Activated CD4-positive, alpha-beta T cell treated with anti-CD3 and anti-CD28 coated beads for 36 hours (primary cell): ENCODE results near the gene DDX43. TPM values are rescaled to one million over a fixed set of nuclear protein-coding genes. Genes with fewer than 3 reads are reported as not detected.

Experiments
- ATAC-seq: fragments of 200-7000 bp; cut with Tn5 transposase; one replicate; pipeline ENCODE4 v1.10.0; 2021; ENCODE audit warnings: mild to moderate bottlenecking, moderate library complexity
- CTCF ChIA-PET: fragments of 350-600 bp; sonication (Branson Sonifier 250); formaldehyde crosslinking; loops from one replicate; lab custom pipeline; 2021; ENCODE audit warnings: antibody characterized with exemption; lab: Charles Lee
- POLR2A ChIA-PET: fragments of 350-600 bp; sonication (Branson Sonifier 250); formaldehyde crosslinking; loops from one replicate; lab custom pipeline; 2021; ENCODE audit warnings: antibody characterized with exemption, inconsistent platforms; lab: Charles Lee
- DNase-seq: peaks from one replicate; pipeline ENCODE4 v3.0.0-alpha.2; 2020
- H3K27ac Mint-ChIP-seq: one replicate; pipeline ENCODE4 v1.8.0; 2021; ENCODE audit warnings: mixed read lengths
- H3K27me3 Mint-ChIP-seq: one replicate; pipeline ENCODE4 v1.8.0; 2021; ENCODE audit warnings: mixed read lengths
- H3K36me3 Mint-ChIP-seq: one replicate; pipeline ENCODE4 v1.8.0; 2021; ENCODE audit warnings: low read depth, mixed read lengths
- H3K4me1 Mint-ChIP-seq: one replicate; pipeline ENCODE4 v1.8.0; 2021; ENCODE audit warnings: mixed read lengths
- H3K4me3 Mint-ChIP-seq: one replicate; pipeline ENCODE4 v1.8.0; 2021; ENCODE audit warnings: mild to moderate bottlenecking, moderate library complexity, mixed read lengths
- H3K9me3 Mint-ChIP-seq: one replicate; pipeline ENCODE4 v1.8.0; 2021; ENCODE audit warnings: low read depth, mixed read lengths
- intact Hi-C, 2 experiments: fragments of 100-400 bp; cut with DNase I in 1 of 2; cut with micrococcal nuclease in 1 of 2; formaldehyde crosslinking; loops; one replicate each; pipeline versions ENCODE4 v1.14.2 to v1.15.1; 2022 to 2024; cut with DNase I, micrococcal nuclease
- total RNA-seq, 2 experiments: library from RNA; stranded (reverse); gene quantifications; one replicate each; pipeline ENCODE4 v1.2.3, GENCODE V29; 2021

The DDX43 gene
- under 1 TPM; 0.51 to 0.66 TPM for total RNA-seq

DNA sequence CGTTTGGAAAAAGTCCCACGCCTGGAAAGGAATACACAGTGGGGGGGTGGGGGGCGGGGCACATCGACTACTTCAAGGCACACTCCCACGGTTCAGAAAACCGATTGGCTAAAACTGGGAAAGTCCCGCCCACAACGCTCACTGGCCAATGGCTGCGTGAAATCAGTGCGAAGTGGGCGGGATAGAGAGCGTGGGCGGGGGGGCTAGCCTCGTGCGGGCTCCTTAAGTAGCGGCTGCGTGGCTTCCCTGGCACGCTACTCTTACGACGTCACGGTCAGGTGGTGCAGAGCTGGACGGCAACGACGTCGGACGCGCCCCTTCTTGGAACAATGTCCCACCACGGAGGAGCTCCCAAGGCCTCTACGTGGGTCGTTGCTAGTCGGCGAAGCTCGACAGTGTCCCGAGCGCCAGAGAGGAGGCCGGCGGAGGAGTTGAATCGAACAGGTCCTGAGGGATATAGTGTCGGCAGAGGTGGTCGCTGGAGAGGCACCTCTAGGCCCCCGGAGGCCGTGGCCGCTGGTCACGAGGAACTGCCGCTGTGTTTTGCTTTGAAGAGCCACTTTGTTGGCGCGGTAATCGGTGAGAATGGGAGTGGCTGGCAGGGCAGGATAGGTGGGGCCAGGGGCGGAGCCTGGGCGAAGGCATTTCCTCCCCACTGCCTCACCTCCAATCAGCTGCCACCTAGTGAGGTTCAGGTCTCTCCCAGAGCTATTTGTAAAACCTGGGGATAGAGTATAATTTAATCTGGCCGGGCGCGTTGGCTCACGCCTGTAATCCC, at the start of gene DDX43:
Gene DDX43 (plus strand): TSS at position 252 of the 778 bp plus-strand sequence. CDS start 78 bp downstream, at position 330.
- peaks cover 12% of the 10 kb centered on the region for H3K4me1 Mint-ChIP-seq
- ATAC-seq (peak; percentile 94), DNase-seq (peak; percentile 78)
- no peaks in the 10 kb centered on the region for H3K36me3 Mint-ChIP-seq
- no peaks in the 10 kb centered on the region for H3K9me3 Mint-ChIP-seq
- H3K27ac Mint-ChIP-seq: peak within 1 kb of the TSS; percentile 92
- ChIA-PET CTCF (interaction anchor here (0.6 to 2.4 kb wide), 4 partner anchors 13 to 953 kb away, joined by 3 to 9 read pairs (median 6); partner anchors contain the start of gene SLC17A5), POLR2A (interaction anchor here (0.6 to 1.3 kb wide), 2 partner anchors 57 to 86 kb away, joined by 3 to 4 read pairs; no protein-coding TSS in a partner anchor)
- H3K4me3 Mint-ChIP-seq: peak within 1 kb of the TSS; percentile 76
- intact Hi-C loops: loop anchor here (5.0 kb wide), 2 partner anchors 82 to 772 kb away; partner anchors contain the start of gene KCNQ5 (in 1 of the 2)
- no peaks in the 10 kb centered on the region for H3K27me3 Mint-ChIP-seq

DNA sequence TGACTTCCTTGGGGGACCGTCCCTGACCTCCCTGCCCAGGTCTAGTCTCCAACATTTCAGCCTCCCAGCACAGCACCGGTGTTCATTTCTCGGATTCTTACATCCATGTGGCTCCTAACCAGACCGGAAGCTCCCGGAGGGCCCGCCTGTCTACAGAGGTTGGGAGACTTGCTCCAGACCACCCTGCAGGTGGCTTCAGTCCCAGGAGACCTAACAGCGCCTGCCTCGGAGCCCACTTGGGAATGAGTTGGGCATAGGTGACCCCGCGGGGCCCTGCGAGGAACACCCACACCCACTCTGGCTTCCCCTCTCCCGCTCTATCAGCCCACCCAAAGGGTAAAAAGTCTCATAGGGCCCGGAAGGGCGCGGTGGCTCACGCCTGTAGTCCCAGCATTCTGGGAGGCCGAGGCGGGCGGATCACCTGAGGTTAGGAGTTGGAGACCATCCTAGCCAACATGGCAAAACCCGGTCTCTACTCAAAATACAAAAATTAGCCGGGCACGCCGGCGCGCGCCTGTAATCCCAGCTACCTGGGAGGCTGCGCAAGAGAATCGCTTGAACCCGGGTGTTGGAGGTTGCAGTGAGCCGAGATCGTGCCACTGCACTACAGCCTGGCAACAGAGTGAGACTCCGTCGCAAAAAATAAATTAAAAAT, 46.0 kb upstream of the DDX43 start:
- Mint-ChIP-seq H3K27me3 (peaks cover 11% of the 10 kb centered on the region), H3K4me3 (no peak overlapping the region), H3K4me1 (no peaks in the 10 kb centered on the region), H3K27ac (no peak overlapping the region), H3K36me3 (no peaks in the 10 kb centered on the region), H3K9me3 (no peaks in the 10 kb centered on the region)
- POLR2A ChIA-PET: no interaction called here
- DNase-seq: no peak
- intact Hi-C loops: no loop called here
- ATAC-seq: no peak
- CTCF ChIA-PET: no interaction called here

DNA sequence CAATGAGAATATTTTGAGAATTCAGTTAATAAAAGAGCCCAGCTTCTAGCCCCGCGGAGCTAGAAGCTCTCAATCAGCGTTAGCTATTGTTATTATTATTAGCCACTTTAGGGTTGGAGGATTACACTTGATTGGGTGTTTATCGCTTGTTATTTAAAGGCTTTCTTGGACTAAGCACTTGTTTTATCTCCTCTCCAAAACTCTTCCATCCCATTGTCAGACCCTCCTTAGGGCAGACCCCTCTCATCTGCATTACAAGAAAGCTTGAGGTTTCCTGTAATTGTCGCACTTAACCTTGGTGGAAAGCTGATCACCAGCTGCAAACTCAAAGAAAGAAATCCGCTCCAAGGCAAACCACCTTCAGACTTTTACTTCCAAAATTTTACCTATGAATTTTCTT, 45.3 kb upstream of the DDX43 start:
- POLR2A ChIA-PET: no interaction called here
- CTCF ChIA-PET: interaction anchor here (0.9 kb wide), 1 partner anchor 263 kb away, joined by 3 read pairs; no protein-coding TSS in a partner anchor
- Mint-ChIP-seq H3K4me1 (no peaks in the 10 kb centered on the region), H3K9me3 (no peaks in the 10 kb centered on the region), H3K27me3 (peaks cover 11% of the 10 kb centered on the region), H3K4me3 (no peak overlapping the region), H3K36me3 (no peaks in the 10 kb centered on the region), H3K27ac (no peak overlapping the region)
- intact Hi-C loops: no loop called here
- DNase-seq (no peak), ATAC-seq (no peak)

DNA sequence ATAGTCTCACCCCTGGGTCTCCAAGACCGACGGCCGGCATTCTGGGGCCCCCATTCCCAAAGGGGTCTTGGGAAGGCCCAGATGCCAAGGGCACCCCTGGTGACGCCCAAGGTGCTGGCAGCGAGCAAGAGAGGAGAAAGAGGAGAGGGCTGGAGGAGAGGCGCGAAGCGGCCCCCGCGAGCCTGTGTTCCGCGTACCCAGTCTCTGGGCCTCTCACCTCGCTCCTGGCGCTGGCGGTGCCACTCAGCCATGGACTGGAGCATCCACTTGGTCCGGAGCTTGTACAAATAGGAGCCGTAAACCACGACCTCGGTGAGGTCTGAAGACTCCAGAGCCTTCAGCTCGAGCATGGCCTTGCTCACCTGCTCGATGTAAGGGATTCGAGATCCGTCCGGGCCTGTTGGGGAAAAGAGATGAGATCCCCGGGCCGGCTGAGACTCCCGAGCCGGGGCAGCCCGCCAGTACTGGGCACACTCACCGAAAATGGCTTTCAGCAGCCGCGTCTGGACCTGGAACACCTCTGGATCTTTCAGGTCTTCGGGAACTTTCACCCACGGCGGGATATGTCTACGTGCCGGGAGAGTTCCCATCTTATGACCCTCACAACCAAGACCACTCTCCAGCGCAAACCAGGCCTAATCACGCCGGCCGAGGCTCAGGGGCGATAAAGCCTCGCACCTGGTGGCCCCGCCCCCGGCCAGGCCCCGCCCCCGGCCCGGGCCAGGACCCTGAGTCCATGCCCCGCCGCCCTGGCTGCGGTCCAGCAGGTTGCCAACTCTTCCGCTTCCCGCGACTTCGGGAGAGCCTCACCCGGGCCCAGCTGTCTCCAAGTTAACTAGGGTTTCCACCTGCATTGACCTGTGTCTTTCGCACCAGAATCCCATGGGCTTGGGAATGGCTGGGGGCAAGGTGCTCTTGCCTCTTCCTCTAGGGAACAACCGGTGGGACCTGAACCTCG, 40.7 kb upstream of the DDX43 start, which contains the start of gene DPPA5:
Gene DPPA5 (minus strand): TSS at position 641 of the 958 bp plus-strand sequence. CDS start 51 bp downstream, at position 590.
- ATAC-seq (no peak), DNase-seq (no peak)
- Mint-ChIP-seq H3K4me1 (no peaks in the 10 kb centered on the region), H3K36me3 (no peaks in the 10 kb centered on the region), H3K27me3 (peaks cover 11% of the 10 kb centered on the region), H3K27ac (no peak within 1 kb of the TSS), H3K4me3 (no peak within 1 kb of the TSS), H3K9me3 (no peaks in the 10 kb centered on the region)
- intact Hi-C loops: no loop called here
- ChIA-PET POLR2A (no interaction called here), CTCF (no interaction called here)

DNA sequence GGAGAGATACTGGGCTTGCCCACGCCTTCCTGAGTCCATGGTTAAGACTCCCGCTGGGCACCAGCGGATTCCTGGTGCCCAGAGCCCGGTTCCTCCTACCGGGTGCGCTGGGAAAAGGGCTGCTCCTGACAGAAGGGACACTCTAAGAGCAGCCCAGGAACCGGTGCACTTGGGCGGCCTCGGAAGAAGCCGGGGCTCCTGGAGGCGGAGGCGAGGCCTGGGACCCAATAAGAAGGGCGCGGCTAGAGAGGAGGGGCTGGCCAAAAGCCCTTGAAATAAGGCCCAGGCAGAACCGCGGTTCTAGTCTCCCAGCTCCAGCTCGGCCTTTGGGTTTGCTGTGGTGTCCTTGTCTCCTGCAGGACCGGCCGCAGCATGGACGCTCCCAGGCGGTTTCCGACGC, 32.3 kb upstream of the DDX43 start, which contains the start of gene KHDC3L:
Gene KHDC3L (plus strand): TSS at position 301 of the 400 bp plus-strand sequence. CDS start 72 bp downstream, at position 373.
- Mint-ChIP-seq H3K27me3 (peaks cover 2% of the 10 kb centered on the region), H3K36me3 (no peaks in the 10 kb centered on the region), H3K27ac (no peak within 1 kb of the TSS), H3K4me3 (no peak within 1 kb of the TSS), H3K9me3 (no peaks in the 10 kb centered on the region), H3K4me1 (no peaks in the 10 kb centered on the region)
- POLR2A ChIA-PET: no interaction called here
- CTCF ChIA-PET: no interaction called here
- ATAC-seq: no peak
- intact Hi-C loops: no loop called here
- DNase-seq: no peak

DNA sequence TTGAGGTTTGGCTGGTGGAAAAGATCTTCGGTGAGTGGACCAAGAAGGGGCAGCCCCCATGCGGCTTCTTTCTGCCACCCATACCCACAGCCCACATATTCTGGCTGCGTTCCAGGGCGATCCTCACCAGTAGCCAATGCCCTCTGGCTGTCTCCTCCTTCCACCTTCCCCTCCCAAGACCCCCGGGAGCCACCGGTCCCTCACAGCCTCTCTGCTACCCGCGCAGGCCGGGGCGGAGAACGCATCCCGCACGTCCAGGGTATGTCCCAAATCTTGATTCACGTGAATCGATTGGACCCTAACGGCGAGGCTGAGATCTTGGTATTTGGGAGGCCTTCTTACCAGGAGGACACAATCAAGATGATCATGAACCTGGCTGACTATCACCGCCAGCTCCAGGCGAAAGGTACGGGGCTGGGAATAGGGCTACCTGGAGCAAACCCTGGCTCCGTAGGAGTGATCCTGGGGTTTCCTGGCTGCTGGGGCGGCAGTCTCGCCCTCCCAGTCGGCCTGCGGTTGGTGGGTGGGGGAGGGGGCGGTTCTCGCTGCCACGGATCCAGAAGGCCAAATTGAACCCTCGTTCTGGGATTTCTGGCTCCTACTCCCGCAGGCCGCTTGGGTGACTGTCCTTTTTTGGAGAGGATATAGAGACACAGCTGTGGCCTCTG, 31.6 kb upstream of the DDX43 start:
- no peak for DNase-seq
- H3K9me3 Mint-ChIP-seq: no peaks in the 10 kb centered on the region
- H3K4me1 Mint-ChIP-seq: no peaks in the 10 kb centered on the region
- H3K36me3 Mint-ChIP-seq: no peaks in the 10 kb centered on the region
- H3K27me3 Mint-ChIP-seq: no peaks in the 10 kb centered on the region
- intact Hi-C loops: no loop called here
- no peak for ATAC-seq
- H3K27ac Mint-ChIP-seq: no peak overlapping the region
- CTCF ChIA-PET: no interaction called here
- H3K4me3 Mint-ChIP-seq: no peak overlapping the region
- POLR2A ChIA-PET: no interaction called here

DNA sequence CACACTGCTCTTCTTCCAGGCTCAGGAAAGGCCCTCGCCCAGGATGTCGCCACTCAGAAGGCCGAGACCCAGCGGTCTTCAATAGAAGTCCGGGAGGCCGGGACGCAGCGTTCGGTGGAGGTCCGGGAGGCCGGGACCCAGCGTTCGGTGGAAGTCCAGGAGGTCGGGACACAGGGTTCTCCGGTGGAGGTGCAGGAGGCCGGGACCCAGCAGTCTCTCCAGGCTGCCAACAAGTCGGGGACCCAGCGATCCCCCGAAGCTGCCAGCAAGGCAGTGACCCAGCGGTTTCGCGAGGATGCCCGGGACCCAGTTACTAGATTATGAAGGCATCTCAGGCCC, 31.1 kb upstream of the DDX43 start:
- DNase-seq (no peak), ATAC-seq (no peak)
- Mint-ChIP-seq H3K36me3 (no peaks in the 10 kb centered on the region), H3K27me3 (no peaks in the 10 kb centered on the region), H3K27ac (no peak overlapping the region), H3K4me1 (no peaks in the 10 kb centered on the region), H3K9me3 (no peaks in the 10 kb centered on the region), H3K4me3 (no peak overlapping the region)
- intact Hi-C loops: no loop called here
- ChIA-PET CTCF (no interaction called here), POLR2A (no interaction called here)

DNA sequence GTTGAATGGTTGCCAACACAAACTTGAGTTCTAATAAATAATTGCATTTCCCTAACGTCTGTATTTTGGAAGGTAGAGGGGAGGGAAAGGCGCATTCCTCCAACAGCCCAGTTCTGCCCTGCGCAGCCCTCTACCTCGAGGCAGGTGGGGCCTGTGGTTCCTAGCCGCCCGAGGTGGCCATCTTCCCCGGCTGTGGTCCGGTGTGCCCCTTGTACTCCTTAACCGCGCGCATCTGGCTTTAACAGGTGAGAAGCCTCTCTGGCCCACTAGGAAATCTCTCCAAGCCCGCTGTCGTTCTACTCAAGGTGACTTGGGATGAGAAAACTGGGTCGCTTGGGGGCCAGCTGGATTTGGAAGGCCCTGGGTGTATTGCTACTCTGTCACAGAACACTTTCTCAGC, 30.5 kb upstream of the DDX43 start:
- intact Hi-C loops: no loop called here
- Mint-ChIP-seq H3K27me3 (no peaks in the 10 kb centered on the region), H3K36me3 (no peaks in the 10 kb centered on the region), H3K9me3 (no peaks in the 10 kb centered on the region), H3K4me3 (no peak overlapping the region), H3K4me1 (no peaks in the 10 kb centered on the region), H3K27ac (no peak overlapping the region)
- ATAC-seq (no peak), DNase-seq (no peak)
- ChIA-PET POLR2A (no interaction called here), CTCF (no interaction called here)

DNA sequence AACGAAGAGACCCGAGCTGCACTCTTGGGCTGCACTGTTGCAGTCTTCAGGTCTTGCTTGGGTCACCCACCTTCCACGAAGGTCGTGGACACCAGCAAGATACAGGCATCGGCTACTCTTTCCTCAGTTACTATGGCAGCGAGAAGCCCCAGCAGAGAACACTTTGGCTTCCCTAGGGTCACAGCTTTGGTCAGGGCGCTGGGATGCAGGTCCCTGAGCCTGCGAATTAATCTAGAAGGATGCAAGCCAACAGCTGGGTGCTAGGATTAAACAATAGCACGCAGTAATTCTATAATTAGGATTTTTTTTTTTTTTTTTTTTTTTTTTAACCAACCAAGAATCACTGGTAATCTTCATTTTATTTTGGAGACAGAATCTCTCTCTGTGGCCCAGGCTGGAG, 30.1 kb upstream of the DDX43 start:
- ChIA-PET CTCF (no interaction called here), POLR2A (no interaction called here)
- H3K27ac Mint-ChIP-seq: no peak overlapping the region
- no peaks in the 10 kb centered on the region for H3K27me3 Mint-ChIP-seq
- H3K4me3 Mint-ChIP-seq: no peak overlapping the region
- intact Hi-C loops: no loop called here
- no peaks in the 10 kb centered on the region for H3K36me3 Mint-ChIP-seq
- no peak for DNase-seq
- H3K9me3 Mint-ChIP-seq: no peaks in the 10 kb centered on the region
- no peaks in the 10 kb centered on the region for H3K4me1 Mint-ChIP-seq
- no peak for ATAC-seq

DNA sequence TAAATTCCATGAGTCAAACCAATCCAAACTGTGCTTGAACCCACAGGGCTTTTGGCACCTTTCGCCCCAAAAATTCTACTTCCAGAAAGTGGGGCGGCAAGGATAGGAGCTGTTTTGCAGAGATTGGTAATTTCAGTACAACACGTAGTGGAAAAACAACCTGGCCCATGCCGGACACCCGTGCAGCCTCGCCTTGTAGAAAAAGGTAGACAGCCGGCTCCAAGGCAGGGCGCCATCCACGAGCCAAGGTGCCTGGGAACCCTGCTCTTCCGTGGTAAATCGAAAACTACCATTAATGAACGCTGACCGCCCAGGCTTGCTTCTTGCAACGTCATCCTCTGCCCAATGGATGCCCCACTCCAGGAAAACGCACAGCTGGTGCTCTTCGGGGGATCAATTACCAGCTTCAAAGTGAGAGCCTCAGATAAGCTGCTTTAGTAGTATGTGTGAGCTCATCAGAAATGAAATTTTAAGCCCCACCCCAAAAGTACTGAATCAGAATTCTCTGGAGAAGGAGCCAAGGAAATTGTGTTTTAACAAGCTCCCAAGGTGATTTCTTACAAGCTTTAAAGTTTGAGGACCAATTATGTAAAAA, 26.8 kb upstream of the DDX43 start:
- no peak overlapping the region for H3K4me3 Mint-ChIP-seq
- no peak overlapping the region for H3K27ac Mint-ChIP-seq
- POLR2A ChIA-PET: no interaction called here
- no peak for ATAC-seq
- H3K9me3 Mint-ChIP-seq: no peaks in the 10 kb centered on the region
- intact Hi-C loops: no loop called here
- H3K4me1 Mint-ChIP-seq: no peaks in the 10 kb centered on the region
- H3K27me3 Mint-ChIP-seq: no peaks in the 10 kb centered on the region
- DNase-seq: no peak
- CTCF ChIA-PET: no interaction called here
- no peaks in the 10 kb centered on the region for H3K36me3 Mint-ChIP-seq
